ENCODE data around the gene MAPK12.

- TF ChIP-seq POLR2A (IDR thresholded peaks at IDR 0.05) (no peak), CTCF (IDR thresholded peaks at IDR 0.05) (no peak)
Observed at GRCh38 chr22:50253941-50254340, 7.5 kb downstream of the MAPK12 start.
